Activated T-helper 9 cell treated with anti-CD3 and anti-CD28 coated beads, Interleukin-2, amount 50 U/mL, for 16 hours (primary cell): ENCODE results near the gene KMT2B.

Experiments used
- DNase-seq: peaks from one replicate; pipeline ENCODE4 v3.0.0-alpha.2; 2020; ENCODE audit warnings: low read depth

The KMT2B gene

DNA sequence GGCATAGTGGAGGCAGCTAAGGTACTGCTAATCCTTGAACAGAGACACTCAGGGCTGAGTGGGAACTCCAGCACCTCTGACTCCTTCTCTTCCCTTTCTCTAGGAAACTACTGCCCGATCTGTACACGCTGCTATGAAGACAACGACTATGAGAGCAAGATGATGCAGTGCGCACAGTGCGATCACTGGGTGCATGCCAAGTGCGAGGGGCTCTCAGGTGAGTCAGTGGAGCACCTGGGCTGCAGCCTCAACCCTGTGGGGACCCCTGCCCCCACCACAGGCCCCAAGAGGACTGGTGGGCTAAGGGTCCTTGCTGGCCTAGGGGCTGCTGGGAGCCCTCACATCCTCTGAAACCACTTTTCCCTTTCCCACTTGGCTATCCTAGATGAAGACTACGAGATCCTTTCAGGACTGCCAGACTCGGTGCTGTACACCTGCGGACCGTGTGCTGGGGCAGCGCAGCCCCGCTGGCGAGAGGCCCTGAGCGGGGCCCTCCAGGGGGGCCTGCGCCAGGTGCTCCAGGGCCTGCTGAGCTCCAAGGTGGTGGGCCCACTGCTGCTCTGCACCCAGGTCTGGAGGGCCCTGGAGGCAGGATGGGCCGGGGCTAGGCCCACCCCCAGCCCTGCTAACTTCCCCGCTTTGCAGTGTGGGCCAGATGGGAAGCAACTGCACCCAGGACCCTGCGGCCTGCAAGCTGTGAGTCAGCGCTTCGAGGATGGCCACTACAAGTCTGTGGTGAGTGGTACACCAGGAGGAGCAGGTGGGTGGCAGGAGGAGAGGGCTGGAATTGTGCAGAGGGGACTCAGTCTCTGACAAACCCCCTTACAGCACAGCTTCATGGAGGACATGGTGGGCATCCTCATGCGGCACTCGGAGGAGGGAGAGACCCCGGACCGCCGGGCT, 9.5 kb downstream of the KMT2B start:
- DNase-seq, result no peak

DNA sequence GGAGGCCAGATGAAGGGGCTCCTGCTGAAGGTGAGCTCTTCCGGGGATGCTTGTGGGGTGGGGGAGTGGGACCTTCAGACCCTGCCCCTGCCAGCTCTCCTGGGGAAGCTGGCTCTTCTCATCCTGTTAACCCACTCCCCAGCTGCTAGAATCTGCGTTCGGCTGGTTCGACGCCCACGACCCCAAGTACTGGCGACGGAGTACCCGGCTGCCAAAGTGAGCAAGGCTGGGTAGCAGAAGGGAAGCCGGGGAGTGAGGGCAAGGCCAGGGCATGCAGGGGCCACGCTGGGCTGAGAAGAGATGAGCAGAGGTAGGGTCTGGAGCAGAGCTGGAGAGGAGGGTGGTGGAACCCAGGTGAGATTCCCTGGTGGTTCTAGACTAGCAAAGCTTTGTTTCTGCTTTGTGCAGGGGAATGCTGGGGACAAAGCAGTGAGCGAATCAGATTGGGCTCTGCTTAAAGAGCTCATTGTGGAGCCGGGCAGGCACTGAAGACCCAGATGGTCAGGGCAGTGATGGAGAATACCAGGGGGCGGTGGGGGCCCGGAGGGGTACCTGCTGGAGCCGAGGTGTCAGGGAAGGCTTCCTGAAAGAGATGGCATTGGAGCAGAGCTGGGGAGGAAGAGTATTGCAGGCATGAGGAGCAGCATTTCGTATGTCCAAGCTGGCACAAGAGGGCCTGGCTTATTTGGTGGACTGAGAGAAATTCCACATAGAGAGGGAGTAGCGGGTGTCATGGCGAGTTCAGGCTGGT, 10.3 kb downstream of the KMT2B start:
- DNase-seq, result no peak

DNA sequence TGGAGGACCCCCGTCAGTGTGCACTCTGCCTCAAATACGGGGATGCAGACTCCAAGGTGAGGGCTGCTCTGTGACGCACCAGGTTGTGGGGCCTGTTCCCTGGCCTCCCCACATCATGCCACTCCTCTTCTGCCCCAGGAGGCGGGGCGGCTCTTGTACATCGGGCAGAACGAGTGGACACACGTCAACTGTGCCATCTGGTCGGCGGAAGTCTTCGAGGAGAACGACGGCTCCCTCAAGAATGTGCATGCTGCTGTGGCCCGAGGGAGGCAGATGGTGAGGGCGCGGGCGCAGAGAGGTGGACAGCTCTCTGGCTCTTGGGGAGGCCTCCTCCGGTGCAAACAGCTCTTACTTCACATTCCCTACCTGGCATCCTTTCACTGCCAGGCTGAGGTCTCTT, 11.2 kb downstream of the KMT2B start:
- no peak for DNase-seq

DNA sequence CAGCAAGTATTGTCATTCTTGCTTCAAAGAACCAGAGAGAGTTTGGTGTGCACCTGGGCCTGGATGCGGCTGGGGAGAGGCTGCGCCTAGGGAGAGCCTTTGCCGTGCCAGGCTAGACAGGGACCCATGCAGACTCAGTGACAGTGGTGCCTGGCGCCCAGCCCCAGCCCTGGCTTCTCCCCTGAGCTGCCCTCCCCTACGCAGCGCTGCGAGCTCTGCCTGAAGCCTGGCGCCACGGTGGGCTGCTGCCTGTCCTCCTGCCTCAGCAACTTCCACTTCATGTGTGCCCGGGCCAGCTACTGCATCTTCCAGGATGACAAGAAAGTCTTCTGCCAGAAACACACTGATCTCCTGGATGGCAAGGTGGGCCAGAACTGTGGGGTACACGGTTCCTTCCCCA, 12.0 kb downstream of the KMT2B start:
- DNase-seq, result no peak

DNA sequence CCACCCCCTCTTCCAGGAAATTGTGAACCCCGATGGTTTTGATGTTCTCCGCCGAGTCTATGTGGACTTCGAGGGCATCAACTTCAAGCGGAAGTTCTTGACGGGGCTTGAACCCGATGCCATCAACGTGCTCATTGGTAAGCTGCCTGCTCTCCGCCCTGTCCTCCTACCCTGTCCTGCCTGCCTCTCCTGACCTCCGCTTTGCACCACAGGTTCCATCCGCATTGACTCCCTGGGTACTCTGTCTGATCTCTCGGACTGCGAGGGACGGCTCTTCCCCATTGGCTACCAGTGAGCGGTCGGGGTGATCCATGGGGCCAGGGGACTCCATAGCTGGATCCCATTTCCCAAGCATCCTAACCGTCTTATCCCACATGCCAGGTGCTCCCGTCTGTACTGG, 12.5 kb downstream of the KMT2B start:
- DNase-seq, result no peak

DNA sequence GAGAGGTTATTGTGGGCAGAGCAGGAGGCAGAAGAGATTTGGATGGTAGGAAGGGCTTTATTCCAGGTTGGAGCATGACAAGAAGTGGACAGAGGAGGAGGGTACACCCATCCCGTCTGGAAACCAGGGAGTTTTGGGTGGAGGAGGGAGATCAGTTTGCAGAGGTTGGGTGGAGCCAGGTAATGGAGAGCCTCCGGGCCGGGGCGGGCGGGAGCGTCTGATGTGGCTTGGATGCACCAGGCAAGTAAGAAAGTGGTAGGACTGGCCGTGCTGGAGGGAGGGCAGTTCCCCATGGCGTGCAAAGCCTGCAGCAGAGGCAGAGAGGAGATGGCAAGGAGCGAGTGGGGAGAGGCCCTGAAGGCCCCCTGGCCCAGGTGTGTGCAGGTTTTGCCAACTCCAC, 13.6 kb downstream of the KMT2B start:
- no peak for DNase-seq

DNA sequence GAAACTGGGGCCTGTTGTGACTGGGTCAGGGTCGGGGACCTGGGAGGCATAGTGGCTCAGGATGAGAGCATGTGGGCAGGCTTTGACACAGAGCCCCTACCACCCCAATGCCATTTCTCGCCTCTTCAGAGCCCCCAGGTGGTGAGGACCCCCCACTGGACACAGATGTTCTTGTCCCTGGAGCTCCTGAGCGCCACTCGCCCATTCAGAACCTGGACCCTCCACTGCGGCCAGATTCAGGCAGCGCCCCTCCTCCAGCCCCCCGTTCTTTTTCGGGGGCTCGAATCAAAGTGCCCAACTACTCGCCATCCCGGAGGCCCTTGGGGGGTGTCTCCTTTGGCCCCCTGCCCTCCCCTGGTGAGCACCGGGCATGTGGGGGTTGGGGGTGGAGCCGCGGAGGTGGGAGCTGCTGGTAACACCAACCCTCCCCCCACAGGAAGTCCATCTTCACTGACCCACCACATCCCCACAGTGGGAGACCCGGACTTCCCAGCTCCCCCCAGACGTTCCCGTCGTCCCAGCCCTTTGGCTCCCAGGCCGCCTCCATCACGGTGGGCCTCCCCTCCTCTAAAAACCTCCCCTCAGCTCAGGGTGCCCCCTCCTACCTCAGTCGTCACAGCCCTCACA, 14.1 kb downstream of the KMT2B start:
- DNase-seq, result no peak

DNA sequence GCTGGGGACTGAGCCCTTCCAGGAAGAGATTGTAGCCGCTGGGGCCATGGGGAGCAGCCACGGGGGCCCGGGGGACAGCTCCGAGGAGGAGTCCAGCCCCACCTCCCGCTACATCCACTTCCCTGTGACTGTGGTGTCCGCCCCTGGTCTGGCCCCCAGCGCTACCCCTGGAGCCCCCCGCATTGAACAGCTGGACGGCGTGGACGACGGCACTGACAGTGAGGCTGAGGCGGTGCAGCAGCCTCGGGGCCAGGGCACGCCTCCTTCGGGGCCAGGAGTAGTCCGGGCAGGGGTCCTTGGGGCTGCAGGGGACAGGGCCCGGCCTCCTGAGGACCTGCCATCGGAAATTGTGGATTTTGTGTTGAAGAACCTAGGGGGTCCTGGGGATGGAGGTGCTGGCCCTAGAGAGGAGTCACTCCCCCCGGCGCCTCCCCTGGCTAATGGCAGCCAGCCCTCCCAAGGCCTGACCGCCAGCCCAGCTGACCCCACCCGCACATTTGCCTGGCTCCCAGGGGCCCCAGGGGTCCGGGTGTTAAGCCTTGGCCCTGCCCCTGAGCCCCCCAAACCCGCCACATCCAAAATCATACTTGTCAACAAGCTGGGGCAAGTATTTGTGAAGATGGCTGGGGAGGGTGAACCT, 14.9 kb downstream of the KMT2B start:
- no peak for DNase-seq

DNA sequence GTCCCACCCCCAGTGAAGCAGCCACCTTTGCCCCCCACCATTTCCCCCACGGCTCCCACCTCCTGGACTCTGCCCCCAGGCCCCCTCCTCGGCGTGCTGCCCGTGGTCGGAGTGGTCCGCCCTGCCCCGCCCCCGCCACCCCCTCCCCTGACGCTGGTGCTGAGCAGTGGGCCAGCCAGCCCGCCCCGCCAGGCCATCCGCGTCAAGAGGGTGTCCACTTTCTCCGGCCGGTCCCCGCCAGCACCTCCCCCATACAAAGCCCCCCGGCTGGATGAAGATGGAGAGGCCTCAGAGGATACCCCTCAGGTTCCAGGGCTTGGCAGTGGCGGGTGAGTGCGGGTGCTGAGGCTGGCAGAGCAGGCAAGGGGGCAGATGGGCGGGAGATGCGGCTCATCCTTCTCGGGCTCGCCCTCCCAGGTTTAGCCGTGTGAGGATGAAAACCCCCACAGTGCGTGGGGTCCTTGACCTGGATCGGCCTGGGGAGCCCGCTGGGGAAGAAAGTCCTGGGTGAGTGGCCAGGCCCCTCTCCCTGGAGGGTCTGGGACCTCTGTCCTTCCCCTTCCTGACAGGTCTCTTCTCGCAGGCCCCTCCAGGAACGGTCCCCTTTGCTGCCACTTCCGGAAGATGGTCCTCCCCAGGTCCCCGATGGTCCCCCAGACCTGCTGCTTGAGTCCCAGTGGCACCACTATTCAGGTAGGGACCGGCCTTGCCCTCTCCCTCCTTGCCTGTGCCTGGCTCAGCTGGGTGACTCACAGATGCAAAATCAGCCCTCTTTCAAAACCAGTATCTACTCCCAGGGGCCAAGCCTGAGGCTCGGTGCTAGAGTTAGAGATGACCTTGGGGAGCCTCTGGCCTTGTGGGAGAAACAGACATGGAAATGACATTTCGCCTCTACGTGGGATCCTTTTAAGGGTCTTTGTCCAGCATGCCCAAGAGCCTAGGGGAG, 15.7 kb downstream of the KMT2B start:
- no peak for DNase-seq

DNA sequence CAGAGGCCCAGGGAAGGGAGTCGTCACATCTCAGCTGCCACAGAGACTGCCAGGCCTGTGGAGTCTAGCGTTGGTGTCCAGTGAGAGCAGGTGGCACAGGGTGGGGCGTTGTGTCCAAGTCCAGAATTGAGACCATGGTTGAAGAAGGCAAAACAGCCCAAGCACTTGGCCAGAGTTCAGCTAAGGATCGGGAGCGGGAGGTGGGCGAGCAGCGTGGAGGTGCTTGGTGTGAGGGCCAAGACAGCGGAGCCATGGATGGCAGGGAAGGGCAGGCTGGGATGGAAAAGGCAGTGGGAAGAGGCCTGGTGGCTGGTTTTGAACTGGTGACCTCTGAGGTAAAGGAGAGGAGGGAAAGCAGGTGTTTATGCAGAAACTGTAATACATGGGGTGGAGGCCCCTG, 16.5 kb downstream of the KMT2B start:
- DNase-seq, result no peak

DNA sequence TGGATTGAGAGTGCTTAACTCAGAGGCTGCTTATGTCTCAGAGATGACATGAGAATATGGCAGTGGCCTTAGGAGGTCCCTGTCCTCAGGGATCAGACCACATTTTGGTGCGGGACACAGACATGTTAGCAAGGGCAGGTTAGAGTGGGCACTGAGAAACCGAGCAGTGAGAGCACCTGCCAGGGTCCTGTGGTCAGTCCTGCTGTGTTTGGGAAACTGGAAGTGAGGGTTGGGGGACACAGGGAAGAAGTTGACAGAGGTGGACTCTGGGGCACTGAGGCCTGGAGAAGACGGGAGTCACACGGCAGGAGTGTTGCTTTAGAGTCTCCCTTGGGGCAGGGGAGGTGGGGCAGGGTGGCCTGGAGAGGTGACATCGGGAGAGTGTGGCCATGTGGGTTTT, 17.1 kb downstream of the KMT2B start:
- no peak for DNase-seq

DNA sequence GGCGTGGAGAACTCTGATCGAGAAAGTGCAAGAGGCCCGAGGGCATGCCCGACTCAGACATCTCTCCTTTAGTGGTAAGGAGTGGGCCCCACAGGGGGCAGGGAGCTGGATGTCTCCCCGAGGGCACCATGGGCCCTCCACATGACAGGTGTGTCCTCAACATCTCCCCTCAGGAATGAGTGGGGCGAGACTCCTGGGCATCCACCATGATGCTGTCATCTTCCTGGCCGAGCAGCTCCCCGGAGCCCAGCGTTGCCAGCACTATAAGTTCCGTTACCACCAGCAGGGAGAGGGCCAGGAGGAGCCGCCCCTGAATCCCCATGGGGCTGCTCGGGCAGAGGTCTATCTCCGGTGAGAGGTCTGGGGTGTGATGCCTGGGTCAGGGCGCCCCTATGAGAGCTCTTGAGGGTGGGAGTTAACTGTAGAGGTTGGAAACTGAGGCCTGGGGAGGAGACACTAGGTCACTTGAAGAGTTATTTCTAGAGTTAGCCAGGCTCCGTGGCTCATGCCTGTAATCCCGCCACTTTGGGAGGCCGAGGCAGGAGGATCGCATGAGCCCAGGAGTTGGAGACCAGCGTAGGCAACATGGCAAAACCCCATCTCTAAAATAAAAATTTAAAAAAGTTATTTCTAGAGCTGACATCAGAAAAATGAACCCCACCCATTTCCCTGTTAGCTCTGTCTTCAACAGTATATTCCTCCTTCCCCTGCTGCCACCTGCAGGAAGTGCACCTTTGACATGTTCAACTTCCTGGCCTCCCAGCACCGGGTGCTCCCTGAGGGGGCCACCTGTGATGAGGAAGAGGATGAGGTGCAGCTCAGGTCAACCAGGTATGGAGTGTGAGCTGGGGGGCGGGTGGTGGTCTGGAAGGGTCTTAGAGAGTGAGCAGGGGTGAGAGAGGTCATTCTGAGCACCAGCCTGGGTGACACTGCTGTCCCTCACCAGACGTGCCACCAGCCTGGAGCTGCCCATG, 19.4 kb downstream of the KMT2B start:
- DNase-seq, result no peak

DNA sequence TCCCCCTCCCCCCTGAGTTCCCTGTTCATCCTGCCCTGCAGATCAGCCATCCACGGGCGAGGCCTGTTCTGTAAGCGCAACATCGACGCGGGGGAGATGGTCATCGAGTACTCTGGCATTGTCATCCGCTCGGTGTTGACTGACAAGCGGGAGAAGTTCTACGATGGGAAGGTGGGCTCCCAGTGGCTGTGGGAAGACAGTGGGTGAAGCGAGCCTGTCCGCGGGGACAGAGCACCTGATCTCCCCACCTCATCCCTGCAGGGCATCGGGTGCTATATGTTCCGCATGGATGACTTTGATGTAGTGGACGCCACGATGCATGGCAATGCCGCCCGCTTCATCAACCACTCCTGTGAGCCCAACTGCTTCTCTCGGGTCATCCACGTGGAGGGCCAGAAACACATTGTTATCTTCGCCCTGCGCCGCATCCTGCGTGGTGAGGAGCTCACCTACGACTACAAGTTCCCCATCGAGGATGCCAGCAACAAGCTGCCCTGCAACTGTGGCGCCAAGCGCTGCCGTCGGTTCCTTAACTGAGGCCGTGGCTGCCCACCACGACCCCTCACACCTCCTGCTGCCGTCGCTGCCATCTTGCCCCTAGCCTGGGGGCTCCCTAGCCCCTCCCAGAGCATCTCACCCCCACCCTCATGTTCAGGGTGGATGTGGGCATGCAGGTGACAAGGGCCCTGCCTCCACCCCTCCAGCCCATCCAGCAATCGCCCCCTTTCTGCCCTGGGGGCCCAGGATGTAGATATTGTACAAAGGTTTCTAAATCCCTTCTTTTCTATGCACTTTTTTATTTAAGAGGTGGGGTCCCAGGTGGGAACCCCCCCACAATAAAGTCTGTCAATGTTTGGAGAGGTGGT, 20.5 kb downstream of the KMT2B start:
- DNase-seq, result no peak

DNA sequence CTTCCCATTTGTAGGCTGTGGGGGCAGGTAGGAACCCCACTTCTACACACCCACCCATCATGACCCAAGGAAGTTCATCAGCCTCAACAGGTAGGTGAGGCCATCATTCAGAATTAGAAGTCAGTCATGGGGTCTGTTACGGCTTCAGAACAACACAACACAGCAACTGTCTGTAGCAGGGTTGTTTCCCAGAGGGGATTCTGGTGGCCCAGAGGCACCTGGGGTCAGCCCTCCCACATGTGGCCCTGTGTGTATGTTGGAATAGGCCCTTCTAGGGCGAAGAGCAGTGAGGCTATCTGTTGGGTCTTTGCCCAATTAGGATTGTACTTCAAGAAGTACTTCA, 21.1 kb downstream of the KMT2B start:
- no peak for DNase-seq

DNA sequence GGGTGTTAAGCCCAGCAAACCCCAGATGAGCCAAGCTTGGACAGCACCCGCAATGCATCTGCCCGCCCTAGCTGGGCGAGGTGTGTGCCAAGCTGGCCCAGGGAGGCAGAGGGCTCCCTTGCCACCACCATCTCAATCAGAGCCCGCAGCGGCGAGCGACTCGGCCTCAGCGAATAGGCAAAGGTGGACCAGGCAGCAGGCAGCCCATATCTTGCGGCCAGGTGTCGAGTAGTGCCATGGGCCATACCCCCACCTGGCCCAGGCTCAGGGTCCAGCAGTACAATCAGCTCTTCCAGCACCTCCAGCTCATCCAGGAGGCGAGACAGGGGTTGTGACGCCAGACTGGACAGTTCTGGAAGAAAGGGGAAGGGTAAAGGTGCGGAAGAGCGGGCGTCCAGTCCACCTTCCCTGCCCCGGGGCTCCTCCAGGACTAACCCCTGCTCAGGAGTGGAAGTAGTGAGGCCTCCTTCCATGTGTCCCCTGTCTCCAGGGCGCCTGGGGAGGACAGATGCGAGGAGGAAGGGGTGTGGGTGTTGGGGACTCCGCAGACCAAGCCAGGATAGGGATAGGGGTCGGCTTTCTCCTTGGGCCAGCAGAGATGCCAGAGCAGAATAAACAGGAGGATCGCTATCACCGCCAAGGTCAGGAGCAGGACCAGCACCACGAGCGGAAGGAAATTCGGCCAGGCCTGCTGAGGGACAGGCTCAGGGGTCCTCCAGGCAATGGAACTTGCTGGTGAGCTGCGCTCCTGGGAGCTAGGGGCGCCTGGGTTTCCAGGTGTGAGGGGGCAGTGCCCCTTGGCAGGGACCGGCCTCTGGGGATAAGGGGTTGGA, 21.7 kb downstream of the KMT2B start:
- DNase-seq, result no peak

DNA sequence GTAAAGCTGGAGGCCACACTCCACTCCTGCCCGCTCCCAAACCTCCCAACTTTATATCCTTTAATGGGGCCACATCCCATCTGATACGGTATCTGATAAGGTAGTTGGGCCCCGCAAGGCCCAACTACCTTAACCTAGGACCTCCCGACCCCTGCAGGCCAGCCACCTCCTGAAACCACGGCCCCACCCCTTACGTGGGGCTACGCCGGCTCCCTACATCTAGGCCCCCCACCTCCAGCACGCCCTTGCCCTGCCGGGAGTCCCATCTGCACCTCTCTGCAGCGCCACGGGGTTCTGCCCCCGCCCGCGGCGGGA, 22.3 kb downstream of the KMT2B start:
- DNase-seq, result no peak

DNA sequence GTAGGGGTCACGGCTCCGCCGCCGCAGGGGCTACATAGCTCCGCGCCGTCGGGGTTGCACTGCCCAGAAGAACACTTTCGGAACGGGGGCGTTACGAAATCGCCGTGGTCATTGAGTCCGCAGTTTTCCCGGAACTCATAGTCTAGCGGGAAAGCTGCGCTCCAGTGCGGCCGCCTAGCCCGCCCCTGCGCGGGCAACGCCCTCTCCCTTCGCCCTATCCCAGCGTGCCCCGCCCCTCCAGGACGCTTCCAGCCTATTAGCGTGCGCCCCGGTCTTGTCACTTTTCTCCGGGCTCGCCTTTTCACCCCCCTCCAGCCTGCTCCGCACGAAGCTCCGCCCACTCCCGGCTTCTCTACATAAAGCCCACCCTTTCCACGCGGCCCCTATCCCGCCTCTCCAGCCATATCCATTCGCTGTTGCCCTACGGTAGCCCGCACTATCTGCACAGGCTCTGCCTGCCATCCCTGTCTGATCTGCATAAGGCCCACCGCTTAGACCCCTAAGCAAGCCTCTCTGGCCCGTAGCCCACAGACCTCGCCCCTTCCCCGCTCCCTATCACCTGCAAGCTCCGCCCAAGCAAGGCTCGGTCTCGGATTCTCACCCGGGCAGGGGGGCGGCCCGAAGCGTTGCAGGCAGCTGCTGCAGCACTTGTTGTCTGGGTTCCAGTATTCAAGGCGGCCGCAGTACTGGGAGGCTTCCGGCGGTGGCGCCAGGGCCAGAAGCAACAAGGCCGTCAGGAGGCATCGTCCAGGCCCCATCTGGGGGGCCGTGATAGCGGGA, 22.8 kb downstream of the KMT2B start:
- peak; percentile 92 for DNase-seq

DNA sequence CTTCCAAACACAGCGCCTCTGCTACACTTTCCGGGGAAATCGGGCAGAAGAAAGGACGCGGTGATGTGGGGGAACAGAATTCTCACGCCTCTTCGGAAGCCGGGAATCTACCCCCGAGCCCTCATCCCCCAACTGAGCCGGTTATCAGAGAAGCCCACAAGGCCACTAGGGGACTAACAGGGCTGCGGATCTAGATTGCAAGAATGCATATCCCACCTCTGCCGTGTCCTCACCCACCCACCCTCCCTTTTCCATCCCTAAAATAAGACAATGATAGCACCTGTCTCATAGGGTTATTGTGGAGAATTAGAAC, 23.4 kb downstream of the KMT2B start:
- no peak for DNase-seq
